SKM-1 treated with dmso at 0.1 percent for 144 hours (cell line): ENCODE results near the gene RNF175.

Source experiments
- DNase-seq: peaks from one replicate; lab custom pipeline; 2025; ENCODE audit not compliant: unreplicated experiment; lab: John Stamatoyannopoulos, UW

RNF175 gene

DNA sequence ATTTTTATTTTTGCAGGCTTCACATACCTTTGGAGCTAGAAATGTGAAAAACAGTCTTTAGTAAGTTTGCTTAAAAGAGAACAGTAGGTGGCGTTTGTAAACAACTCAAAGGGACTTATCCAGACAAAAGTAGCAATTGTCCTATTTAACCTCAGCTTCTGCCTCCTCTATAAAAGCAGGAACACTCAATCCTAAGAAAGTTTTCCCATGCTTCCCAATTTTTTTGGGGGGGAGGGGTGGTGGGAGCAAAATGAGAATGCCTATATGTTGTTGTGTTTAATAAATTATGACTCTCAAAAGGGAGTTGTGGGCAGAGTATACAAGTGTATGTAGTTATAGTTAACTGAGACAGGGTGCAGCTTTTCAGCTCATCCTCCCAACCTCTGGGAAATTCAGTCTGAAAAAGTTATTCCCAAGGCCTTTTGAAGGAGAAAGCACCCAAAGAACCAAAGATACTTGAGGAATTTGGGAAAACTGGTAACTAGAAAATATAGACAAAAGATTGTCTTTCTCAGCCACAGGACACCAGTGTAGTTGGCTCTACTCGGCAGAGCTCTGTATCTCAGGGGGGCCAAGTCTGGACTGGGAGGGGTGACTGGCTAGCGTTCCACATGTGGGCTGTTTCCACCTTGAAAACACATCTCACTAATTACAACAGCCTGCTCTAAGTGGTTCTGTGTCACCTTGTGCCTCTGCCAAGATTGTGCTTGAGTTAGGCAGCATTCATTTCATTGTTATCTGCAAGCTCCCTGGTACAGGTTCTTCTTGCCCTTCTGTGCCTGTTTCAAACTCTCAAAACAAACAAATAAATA lies 26.3 kb upstream of the RNF175 start:
- peak; percentile 38 for DNase-seq

DNA sequence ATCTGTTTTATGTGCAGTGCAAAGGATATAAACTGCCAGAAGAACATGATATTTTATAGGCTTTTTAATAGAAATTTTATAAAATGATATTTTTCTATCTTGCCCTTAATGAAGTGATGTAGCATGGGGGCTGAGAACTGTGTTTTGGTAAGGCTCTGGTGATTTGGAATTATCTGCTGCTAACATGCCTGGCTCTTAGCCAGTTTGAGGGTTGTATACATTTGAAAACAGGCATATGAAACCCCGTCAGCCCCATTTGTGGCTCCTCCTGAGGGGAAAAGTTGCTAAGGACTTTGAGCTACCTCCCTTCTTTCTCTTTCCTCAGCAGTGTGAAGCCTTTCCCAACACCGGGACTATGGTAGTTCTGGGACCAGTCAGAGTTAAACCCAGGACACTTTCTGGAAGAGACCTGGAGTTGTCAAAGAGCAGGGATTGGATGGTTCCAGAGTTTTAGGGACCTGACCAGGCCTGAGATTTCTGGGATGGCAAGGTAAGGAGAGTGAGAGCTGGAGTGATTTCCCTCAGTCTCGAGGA lies 24.4 kb upstream of the RNF175 start:
- DNase-seq, result no peak

DNA sequence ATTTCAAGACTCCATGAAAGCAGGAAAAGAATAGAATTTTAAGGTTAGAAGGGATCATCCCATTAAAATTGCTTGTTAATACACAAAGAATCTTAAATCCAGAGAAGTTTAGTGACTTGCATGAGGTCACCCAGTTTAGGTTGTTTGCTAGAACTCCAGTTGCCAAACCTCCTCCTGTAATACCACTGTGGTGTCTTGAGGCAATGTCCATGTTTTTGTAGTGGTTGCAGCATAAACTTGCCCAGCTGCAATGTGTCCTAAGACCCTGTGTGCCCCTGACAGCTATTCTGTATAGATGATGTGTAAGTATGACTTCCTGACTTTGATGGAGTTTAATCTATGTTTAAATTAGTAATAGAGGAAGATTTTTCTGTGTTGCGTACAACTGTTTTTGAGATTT lies 22.8 kb upstream of the RNF175 start:
- no peak for DNase-seq

DNA sequence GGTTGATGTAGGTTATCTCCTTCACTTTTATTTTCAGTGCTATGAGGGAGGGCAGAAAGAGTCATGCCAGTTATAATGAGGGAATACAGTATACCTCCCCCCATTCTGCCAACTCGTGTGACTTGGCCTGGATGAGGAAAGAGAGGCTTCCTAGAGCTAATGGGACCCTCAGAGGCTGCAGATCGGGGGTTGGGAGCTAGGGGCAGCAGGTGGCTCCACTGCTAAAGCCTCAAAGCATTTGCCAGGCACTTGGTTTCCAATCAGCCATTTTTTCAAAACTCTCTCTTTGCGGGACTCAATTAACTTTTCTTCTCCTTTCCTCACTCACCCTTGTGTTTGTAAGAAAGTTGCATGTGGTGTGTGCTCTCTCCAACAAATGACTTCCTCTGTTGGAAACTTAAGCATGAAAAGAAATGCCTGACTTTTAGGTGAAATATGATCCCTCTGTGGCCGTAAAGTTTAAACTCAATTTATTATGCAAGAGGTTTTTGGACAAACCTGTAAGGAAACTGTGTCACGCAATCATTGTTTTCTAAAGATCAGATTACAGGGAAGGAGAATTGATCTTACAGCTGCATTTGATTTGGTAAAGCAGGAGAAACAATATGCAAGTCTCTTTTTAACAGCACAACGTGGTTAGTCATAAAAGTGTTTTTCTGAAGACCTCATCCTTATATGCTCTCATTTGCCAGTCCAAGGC lies 22.0 kb upstream of the RNF175 start:
- no peak for DNase-seq

DNA sequence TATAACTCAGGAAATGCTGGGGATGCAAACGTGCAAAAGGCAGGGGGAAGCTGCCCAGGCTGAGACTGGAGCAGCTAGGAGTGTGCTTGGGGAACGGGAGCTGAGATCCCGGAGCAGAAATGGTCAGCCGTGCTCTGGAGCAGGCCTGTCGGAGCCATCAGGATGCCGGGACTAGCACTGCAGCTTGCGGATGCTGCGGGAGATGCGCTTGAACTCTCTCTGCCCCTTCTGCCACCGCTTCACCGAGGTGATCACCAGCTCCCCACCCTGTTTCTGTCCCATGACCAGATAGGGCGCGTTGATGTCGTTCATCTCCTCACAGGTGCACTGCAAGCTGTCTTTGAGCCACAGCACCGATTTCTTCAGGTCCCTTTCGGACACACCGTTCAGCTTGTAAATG lies 21.5 kb upstream of the RNF175 start:
- DNase-seq, result no peak

DNA sequence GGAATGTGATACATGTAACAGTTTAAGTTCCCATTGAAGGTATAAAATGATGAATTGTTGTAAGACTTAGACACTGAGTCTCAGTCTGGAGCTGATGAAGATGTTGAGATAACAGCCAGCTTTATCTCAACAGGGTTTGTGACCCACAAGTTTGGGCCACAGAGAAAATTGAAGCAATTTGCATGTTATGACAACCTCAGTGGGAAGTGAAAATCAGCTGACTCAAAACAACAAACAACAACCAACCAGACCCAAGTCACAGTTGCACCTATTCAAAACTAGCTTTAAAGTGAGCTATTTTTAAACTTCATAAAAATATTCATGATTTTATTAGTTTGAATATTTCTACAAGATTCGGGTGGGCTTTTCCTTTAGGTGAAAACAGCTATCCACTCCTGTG lies 21.1 kb upstream of the RNF175 start:
- DNase-seq, result no peak

DNA sequence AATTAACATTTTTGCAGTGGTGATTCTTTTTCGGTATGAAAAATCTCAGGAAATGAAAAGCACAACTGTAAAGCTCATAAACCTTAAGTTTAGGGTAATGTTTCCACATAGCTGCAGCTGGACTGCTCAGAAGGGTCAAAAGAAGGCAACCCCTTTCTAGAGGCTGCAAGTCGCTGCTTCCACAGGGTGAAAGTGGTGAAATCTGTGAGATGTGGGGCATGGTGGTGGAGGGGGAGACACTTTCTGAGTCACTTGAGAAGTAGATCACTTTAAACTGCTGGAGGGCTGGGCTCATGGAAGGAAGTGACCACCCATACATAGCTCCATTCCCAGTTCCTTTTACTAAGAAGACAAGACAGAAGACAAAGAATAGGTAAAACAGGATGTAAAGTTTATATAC lies 20.4 kb upstream of the RNF175 start:
- no peak for DNase-seq

DNA sequence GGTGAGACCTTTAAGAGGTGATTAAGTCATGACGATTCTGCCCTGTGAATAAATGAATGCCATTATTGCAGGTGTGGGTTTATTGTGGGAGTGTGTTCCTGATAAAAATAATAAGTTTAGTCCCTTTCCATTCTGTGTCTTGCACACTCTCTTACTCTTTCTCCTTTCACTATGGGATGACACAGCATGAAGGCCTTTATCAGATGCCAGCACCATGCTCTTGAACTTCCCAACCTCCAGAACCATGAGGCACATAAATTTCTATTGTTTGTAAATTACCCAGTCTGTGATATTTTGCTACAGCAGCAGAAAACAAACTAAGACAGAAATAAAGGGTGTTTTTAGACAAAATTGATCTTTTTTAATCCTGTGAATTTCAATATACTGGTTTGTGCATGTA lies 18.6 kb upstream of the RNF175 start:
- DNase-seq, result no peak

DNA sequence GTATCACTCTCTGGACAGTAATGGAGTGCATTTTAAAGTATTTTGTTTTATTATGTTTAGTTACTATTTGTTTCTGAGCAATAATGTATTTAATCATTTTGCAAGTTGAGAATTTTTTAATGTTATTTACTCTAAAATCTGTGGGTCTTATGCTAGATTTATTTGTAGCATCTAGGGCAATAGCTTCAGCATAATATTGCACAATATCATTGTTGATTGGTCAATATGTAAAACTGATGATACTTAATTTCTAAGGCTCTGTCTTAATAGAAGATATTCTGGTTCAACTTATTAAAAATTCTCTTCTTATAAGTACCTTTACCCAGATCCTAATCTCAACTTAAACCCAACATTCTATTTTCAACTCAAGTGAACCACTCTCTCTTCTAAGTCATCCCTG lies 17.6 kb upstream of the RNF175 start:
- DNase-seq, result no peak

DNA sequence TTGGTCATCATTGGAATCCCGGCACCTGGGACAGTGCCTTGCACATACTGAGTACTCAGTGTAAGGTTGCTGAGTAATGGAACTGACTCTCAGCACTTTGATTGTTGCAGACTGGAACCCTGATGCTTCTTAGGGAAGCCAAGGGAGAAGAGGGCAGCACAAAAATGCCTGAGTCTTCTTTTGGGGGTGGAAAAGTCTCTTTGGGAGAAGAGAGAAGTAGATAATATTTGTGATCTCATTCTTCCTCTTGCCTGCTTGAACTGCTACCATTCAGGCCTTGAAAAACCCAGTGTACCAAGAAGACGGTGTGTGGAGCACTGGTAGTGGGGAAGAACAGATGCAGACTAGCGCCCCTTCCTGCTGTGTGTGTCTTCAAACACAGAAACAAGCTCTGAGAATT lies 16.8 kb upstream of the RNF175 start:
- no peak for DNase-seq

DNA sequence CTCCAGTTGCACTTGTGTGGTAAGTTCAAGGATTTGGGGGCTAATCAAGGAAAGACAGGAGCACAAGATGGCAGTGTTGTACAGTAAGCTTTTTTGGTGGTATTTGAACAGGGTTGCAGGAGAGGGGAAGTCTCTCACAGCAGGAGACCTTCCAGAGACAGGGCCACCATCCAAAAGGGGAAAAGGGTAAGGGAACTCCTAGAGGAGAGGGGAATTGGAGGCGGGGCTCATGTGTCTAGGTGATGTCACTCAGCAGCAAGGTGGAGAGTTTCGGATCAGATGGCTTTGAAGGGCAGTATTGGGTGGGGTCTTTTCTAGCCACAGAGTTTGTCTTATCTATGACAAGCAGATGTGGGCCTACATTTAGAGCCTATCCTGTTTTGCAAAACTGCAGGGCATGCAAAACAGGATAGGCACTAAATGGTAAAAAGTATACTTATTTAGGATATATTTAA lies 13.4 kb upstream of the RNF175 start:
- DNase-seq, result no peak

DNA sequence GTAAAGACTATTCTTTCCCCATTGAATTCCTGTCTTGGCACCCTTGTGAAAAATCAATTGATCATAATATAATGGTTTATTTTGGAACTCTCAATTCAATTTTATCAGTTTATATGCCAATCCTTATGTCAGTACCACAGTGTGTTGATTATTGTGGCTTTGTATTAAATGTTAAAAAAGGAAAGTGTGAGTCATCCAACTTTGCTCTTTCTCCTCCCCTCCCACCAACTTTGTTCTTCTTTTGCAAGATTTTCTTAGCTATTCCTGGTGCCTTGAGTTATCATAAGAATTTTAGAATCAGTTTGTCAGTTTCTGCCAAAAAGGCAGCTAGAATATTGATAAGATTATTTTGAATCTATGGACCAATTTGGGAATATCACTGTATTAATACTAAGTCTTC lies 11.2 kb upstream of the RNF175 start:
- no peak for DNase-seq

DNA sequence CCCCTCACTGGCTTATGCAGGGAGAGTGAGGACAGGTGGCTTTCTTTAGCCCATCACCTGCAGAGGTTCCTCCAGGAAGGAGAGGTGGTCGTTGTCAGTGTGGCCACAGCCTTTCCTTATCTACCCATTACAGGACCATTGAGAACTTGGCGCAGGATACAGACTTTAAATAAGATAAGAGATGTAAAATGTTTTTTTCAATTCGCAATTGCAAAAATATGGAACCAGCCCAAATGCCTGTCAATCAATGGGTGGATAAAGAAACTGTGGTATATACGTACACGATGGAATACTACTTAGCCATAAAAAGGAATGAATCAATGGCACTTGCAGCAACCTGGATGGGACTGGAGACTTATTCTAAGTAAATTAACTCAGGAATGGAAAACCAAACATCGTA lies 6.9 kb upstream of the RNF175 start:
- DNase-seq, result no peak

DNA sequence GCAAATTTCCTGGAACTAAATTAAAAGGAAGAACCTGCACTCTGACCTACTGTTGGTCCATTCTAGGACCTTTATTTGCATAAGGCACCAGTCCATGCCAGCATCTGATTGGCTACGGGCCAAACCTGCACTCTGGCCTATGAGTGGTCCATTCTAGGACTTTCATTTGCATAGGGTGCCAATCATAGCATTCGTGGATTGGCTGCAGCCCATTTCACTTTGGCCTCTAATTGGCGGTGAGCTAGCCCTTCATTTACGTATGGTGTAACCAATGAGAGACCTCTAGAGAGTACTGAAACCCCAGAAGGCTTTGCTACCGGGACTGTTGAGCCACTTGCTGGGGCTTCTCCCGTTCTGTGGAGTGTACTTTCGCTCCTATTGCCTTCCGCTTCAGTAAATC lies 6.1 kb upstream of the RNF175 start:
- DNase-seq, result no peak

DNA sequence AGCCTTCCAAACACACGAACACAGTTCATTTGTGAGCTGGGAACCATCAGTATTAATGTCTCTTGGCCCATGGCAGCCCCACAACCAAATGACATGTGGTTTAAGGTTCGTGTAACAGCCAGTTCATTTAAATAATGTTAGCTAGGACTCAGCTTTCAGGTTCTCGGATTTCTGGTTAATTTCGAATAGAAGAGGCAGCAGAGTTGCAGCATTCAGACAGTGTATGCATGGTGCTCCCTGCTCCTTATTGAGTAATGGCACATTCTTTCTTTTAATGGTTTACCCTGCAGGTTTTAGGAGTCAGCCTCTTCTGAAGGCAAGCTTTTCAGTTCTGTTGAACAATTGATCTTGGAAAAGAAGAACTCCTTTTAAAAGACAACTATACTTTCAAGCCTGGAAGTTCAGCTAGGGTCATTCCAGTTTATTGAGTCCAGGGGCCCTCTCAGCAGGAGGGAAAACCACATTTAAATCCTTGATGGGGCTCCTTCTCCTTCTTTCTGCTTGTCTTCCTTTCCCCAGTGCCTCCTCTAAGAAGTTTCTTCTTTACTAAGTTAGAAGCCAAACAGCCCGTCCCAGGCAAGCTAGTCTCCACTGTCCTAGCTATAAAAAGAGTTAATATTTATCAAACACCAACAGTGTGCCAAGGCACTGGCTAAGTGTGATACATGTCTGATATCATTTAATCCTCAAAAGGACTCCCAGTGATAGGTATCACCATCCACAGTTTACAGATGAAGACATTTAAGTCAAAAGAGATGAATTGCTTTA lies 5.0 kb upstream of the RNF175 start:
- no peak for DNase-seq

DNA sequence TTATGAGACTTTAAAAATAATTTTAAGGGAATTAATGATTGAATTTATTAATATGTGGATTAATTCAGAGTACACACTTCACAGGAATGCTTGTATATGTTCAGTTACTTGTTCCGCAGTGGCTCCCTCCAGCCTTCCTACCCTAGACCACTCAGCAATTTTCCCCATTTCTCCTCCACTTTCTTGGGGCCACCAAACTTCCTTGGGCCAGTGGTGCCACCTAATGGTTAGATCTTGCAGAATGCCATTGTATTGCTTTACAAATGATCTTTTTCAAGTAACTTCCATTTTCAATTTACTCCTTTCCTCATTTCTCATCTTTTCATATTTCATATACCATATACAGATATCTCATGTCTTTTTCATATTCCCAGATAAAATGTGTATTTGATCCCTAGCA lies 3.6 kb upstream of the RNF175 start:
- peak; percentile 29 for DNase-seq

DNA sequence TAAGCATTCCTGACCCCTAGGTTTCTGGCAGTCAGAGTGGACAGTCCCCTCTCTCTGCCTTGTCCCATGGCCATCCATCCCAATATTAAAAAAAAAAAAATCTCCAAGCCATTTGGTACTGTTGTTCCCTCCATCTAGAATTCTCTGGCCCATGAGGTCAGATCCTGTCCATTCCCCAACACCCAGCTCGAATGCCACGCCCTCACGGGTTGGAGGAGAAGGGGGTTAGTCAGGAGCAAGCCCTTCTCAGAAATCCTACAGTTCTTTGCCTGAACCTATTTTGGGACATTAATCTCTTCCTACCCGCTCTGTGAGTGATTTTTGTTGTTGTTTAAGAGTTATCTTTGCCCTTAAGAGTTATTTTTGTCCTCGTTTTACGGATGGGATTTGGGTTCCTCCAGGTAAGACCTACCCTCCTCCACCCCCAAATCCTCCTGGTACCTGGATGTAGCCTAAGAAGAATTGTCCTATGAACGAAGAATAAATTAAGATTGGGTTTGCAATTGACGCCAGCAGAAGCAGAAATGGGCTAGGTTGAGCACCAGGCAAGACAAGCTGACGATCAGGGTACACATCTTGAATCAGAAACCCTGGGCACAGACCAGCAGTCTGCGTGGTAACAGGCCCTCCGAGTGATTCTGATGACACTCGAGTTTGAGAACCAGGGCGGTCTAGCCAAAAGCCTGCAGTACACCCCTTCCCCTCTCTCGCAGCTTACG lies 977 bp downstream of the RNF175 start:
- no peak for DNase-seq

DNA sequence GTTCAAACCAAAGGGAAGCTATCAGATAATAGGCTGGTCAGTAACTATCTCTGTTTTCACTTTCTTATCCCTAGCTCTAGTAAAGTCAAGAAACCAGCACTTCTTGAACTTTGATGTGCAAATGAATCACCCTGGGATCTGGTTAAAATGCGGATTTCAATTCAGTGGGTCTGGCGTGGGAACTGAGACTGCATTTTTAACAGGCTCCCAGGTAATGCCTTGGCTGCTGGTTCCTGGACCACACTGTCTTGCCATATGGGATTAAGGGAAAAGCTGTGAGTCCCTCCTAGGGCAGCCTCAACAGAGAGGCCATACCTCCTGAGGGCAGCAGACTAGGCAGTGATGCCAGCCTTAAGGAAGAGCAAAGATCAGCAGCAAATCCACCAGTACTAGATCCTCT lies 1.7 kb downstream of the RNF175 start:
- no peak for DNase-seq

DNA sequence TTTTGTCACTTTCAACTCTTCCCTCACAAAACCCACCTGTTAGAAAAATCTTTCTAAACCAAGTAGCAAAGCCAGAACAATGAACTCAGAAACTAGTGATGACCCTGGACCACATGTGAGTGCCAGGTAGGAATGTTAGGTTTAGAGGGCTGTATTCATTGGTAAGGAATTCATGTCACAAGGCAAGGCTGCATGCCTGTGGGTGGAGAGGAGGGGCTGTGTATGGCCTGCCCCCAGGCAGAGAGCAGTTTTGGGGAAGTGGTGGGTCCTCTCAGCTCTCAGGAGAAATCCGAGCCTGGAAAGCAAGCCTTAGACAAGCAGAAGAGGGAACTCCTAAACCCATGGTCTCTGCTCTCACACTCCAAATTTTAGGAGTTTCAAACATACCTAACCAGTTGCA lies 2.4 kb downstream of the RNF175 start:
- DNase-seq, result peak; percentile 34

DNA sequence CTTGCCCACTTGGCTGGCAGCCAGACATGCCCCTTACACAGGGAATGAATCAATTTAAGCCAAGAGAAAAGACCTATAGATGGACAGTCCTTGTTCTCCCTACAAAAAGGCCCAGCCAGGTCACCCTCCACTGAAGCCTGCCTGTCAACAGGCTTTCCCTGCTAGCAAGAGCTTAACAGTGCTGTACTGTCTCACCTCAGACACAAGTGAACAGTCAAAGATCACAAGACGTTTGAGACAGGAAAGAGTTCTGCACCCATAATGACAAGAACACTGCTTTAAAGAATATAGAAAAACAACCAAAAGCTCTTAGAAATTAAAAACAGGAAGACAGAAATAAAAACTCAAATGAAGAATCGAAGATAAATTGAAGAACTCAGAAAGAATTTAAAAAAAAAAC lies 4.6 kb downstream of the RNF175 start:
- DNase-seq, result no peak

DNA sequence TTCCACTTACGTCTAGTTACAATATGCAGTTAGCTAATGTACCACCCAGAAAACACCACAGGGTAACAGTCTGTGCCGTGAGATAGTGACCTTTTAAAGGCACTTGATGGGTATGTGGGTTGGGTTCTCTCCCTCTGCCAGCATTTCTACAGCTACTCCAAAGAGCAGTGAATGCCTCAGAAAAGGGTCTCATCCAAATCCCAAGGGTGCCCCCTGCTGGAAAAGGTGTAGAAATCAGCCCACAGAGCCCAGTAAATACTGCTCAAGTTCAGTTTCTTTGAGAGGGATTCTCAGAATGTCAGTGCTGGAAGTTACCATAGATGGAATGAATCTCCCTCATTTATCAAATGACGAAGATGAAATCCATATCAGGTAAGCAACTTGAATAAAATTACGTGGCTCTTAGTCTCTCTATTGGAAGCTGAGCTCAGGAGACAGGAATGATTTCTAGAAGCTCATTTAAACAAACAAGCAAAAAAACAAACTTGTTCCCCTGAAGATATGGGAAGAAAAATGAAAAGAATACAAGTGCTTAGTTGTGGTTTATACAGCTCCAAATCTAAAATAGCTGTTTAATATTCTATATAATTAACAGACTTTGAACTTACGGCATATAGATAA lies 9.5 kb downstream of the RNF175 start:
- peak; percentile 82 for DNase-seq
